Frontal cortex (tissue), 4 donors: ENCODE results near the gene LRFN4. TPM values are rescaled to one million over a fixed set of nuclear protein-coding genes. Genes with fewer than 3 reads are reported as not detected.

ENCODE experiments used
- DNase-seq, 2 donors: peaks; one replicate each; pipeline ENCODE4 v3.0.0; 2012; ENCODE audit warnings: low spot score in 2 of 2
- FAIRE-seq: peaks from 2 replicates; lab custom pipeline; 2012; peaks lifted over from hg19 to GRCh38; lab: Jason Lieb, UNC
- total RNA-seq: library from RNA; depleted of rRNA; stranded (reverse); fragments of >200 nt; gene quantifications from one replicate; pipeline ENCODE4 v1.2.3, GENCODE V29; 2014
- donor health status: control.
- donor health status: control.
- donor health status: control.

LRFN4 gene
- total RNA-seq, 1 donor from 2014 or later = 44.0 TPM

GRCh38 chr11:66907751-66908630 is 51.1 kb downstream of the LRFN4 start:
- FAIRE-seq (no peak), DNase-seq (no peak)

GRCh38 chr11:66909181-66909580 is 52.3 kb downstream of the LRFN4 start:
- FAIRE-seq = no peak
- no peak for DNase-seq

- FAIRE-seq (no peak), DNase-seq (no peak)
Measured at GRCh38 chr11:66910016-66910415, 53.2 kb downstream of the LRFN4 start.

Other genes with a start within 250 kb of the LRFN4 start
- 24.1 TPM for gene RBM14, start 240.4 kb upstream of the LRFN4 start, total RNA-seq
- 137 TPM for gene RBM4, start 218.4 kb upstream of the LRFN4 start, total RNA-seq
- gene RBM4B, start 179.2 kb upstream of the LRFN4 start, total RNA-seq = 102 TPM
- 170 TPM for gene SPTBN2, start 127.8 kb upstream of the LRFN4 start, total RNA-seq
- 9.8 TPM for gene RCE1, start 13.6 kb upstream of the LRFN4 start, total RNA-seq
- 13.0 TPM for gene PC, start 101.3 kb downstream of the LRFN4 start, total RNA-seq
- gene C11orf86, start 118.2 kb downstream of the LRFN4 start, total RNA-seq = not detected
- gene SYT12, start 166.1 kb downstream of the LRFN4 start, total RNA-seq = 0.41 TPM
- gene RHOD, start 199.8 kb downstream of the LRFN4 start, total RNA-seq = 0.82 TPM